ENCODE results near the gene SETD3.

Gene SETD3

GRCh38 chr14:99440278-99440677 lies 40.4 kb downstream of the SETD3 start:
- TF ChIP-seq, protein P1, sequence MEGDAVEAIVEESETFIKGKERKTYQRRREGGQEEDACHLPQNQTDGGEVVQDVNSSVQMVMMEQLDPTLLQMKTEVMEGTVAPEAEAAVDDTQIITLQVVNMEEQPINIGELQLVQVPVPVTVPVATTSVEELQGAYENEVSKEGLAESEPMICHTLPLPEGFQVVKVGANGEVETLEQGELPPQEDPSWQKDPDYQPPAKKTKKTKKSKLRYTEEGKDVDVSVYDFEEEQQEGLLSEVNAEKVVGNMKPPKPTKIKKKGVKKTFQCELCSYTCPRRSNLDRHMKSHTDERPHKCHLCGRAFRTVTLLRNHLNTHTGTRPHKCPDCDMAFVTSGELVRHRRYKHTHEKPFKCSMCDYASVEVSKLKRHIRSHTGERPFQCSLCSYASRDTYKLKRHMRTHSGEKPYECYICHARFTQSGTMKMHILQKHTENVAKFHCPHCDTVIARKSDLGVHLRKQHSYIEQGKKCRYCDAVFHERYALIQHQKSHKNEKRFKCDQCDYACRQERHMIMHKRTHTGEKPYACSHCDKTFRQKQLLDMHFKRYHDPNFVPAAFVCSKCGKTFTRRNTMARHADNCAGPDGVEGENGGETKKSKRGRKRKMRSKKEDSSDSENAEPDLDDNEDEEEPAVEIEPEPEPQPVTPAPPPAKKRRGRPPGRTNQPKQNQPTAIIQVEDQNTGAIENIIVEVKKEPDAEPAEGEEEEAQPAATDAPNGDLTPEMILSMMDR (IDR thresholded peaks at IDR 0.05; ENCODE audit: low read depth, low read length), result no peak
- no peak for DNase-seq (ENCODE audit: extremely low read depth, low read depth)

DNA sequence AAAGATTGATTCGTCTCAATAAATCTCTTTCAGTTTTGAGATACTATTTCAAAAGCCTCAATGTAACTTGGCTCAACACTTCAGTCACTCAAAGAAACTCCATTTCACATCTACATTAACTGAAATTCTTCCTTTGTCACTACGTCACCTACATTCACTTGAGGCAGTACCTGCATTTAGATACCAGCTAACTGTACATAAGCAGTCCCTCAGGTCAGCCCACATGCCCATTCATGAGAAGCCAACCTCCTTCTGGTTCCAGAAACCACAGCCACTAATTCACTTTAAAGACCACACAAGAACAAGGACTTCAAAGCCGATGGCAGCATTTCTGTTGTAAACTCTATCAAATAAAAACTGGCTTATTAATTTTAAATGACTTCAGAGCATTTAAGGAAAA lies 43.0 kb downstream of the SETD3 start:
- DNase-seq (ENCODE audit: extremely low read depth, low read depth), result no peak

DNA sequence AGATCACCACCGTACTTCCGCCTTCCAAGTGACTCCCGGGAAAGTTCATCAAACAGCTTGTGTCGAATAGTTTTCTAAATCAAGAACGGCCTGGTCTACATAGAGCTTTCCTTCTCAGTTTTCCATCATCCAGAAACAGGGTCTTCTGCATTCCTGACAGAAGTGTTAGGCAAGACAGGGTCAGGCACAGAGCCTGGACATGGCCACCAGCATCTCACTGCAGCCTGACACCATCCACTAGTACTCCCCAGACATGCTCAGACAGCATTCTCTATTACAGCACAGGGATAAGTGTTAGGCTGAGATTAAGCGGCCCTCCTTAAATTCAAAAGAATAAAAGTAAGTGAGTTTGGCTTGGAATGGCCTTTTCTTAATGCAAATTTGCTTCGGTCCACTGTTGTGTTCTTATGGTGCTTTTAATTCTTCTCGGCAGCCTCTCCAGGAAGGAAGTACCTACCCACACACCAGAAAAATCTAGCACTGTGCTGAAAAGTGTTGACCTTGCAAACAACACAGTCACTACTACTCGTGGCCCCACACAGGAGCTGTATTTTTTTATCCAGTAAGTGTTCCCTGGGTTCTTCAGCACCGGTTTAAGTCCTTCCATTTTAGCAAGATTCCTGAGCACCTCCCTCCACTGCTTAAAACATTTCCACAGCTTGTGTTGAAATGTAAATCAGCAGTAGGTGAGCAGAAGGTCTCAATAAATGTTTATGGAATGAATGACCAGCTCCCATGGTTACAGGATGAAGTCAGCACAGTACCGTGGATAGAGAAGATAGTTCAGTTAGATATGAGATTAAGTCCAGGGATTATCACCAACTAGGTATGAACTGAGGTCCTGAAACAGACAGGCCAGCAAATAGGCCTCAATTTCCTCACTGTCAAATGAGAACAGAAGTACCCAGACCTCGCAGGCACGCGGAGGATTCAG lies 44.1 kb downstream of the SETD3 start:
- DNase-seq (ENCODE audit: extremely low read depth, low read depth), result no peak
- TF ChIP-seq, protein P1 (IDR thresholded peaks at IDR 0.05; ENCODE audit: low read depth, low read length), result no peak

More for the DNA sequence above, 43.0 kb downstream of the SETD3 start:
- TF ChIP-seq, protein P1 (IDR thresholded peaks at IDR 0.05; ENCODE audit: low read depth, low read length), result no peak

- TF ChIP-seq, protein P1 (IDR thresholded peaks at IDR 0.05; ENCODE audit: low read depth, low read length), result no peak
- no peak for DNase-seq (ENCODE audit: extremely low read depth, low read depth)
Measured at GRCh38 chr14:99435327-99435726, 45.3 kb downstream of the SETD3 start.

GRCh38 chr14:99432485-99432884 lies 48.2 kb downstream of the SETD3 start:
- DNase-seq (ENCODE audit: extremely low read depth, low read depth), result no peak
- TF ChIP-seq, protein P1 (IDR thresholded peaks at IDR 0.05; ENCODE audit: low read depth, low read length), result no peak

- TF ChIP-seq, protein P1 (IDR thresholded peaks at IDR 0.05; ENCODE audit: low read depth, low read length), result no peak
Measured at GRCh38 chr14:99431986-99432385, 48.7 kb downstream of the SETD3 start.

DNA sequence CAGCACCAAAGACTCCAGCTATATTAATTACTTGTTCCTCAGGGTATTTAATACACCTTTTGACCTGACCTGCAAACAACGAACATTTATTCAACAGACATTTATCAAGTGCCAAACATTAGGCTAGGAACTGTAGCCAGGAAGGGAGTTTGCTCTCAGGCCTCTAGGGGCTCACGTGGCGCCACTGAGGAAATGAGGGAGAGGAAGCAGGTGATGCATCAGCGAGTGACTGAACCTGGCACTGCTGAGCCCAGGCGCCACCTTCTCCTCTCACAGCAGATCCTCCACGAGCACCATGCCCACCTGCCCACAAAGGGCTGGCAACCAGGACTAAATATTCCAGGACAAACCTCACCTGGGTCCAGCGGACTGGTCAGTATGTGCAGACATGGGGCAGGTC lies 50.2 kb downstream of the SETD3 start:
- no peak for DNase-seq (ENCODE audit: extremely low read depth, low read depth)
- TF ChIP-seq, protein P1 (IDR thresholded peaks at IDR 0.05; ENCODE audit: low read depth, low read length), result no peak

More at GRCh38 chr14:99431986-99432385, 48.7 kb downstream of the SETD3 start:
- DNase-seq (ENCODE audit: extremely low read depth, low read depth), result no peak

All from AG09319 (cell line).